Common myeloid progenitor, CD34-positive (primary cell): Measurements from ENCODE around the gene ZNF654.
"Not testable (repeated sequence)": the region's sequence is repeated elsewhere in the genome, so short reads cannot be mapped to it uniquely, and the experiment has no call there.

ENCODE experiments used
- CTCF ChIA-PET: fragments of 350-600 bp; sonication (Branson Sonifier 250); formaldehyde crosslinking; loops from one replicate; lab custom pipeline; 2021; ENCODE audit warnings: antibody characterized with exemption; lab: Charles Lee
- POLR2A ChIA-PET: fragments of 350-600 bp; sonication (Branson Sonifier 250); formaldehyde crosslinking; loops from one replicate; lab custom pipeline; 2021; ENCODE audit warnings: antibody characterized with exemption; lab: Charles Lee
- DNase-seq, 3 donors: peaks; one replicate each; pipeline versions ENCODE4 v3.0.0 to v3.0.0-alpha.2; 2013
- H3K27ac ChIP-seq, 2 experiments: 1 replicate in 1 of 2; 2 replicates in 1 of 2; pipeline ENCODE4 v1.7.0; 2013; ENCODE audit warnings: inconsistent platforms in 2 of 2, low read length in 2 of 2, mild to moderate bottlenecking in 2 of 2, low read depth in 1 of 2, moderate library complexity in 1 of 2; ENCODE audit not compliant: severe bottlenecking in 2 of 2, insufficient read depth in 1 of 2, poor library complexity in 1 of 2
- H3K27me3 ChIP-seq, 5 experiments: replicated peaks in 2 of 5; 1 replicate in 3 of 5; 2 replicates in 2 of 5; pipeline versions ENCODE4 v1.6.1 to v1.7.0; 2013; ENCODE audit warnings: low read length in 4 of 5, mild to moderate bottlenecking in 2 of 5, moderate library complexity in 2 of 5, inconsistent platforms in 1 of 5; ENCODE audit not compliant: insufficient read depth in 5 of 5, control insufficient read depth in 4 of 5
- H3K36me3 ChIP-seq, 4 experiments: 1 replicate in 2 of 4; 2 replicates in 2 of 4; pipeline versions ENCODE4 v1.6.1 to v1.7.0; 2013; ENCODE audit warnings: low read length in 3 of 4, control low read depth in 1 of 4, mild to moderate bottlenecking in 1 of 4; ENCODE audit not compliant: control insufficient read depth in 4 of 4, insufficient read depth in 4 of 4
- H3K4me1 ChIP-seq, 4 experiments: 1 replicate in 3 of 4; 2 replicates in 1 of 4; pipeline versions ENCODE4 v1.6.1 to v1.7.1; 2013; ENCODE audit warnings: low read length in 3 of 4, mild to moderate bottlenecking in 3 of 4, control low read depth in 1 of 4, inconsistent platforms in 1 of 4, moderate library complexity in 1 of 4; ENCODE audit not compliant: control insufficient read depth in 4 of 4, insufficient read depth in 4 of 4; ENCODE audit errors: control extremely low read depth in 1 of 4
- H3K4me3 ChIP-seq, 7 experiments: 1 replicate in 4 of 7; 2 replicates in 3 of 7; pipeline versions ENCODE4 v1.5.1 to v1.7.0; 2013; ENCODE audit warnings: mild to moderate bottlenecking in 7 of 7, low read length in 6 of 7, moderate library complexity in 6 of 7, inconsistent platforms in 2 of 7, low read depth in 2 of 7, control low read depth in 1 of 7; ENCODE audit not compliant: insufficient read depth in 4 of 7, control insufficient read depth in 1 of 7; ENCODE audit errors: extremely low read depth in 1 of 7
- H3K9me3 ChIP-seq, 5 experiments: 1 replicate in 4 of 5; 2 replicates in 1 of 5; pipeline versions ENCODE4 v1.6.1 to v1.7.1; 2013; ENCODE audit warnings: low read length in 4 of 5, mild to moderate bottlenecking in 2 of 5, inconsistent platforms in 1 of 5, low read depth in 1 of 5, moderate library complexity in 1 of 5; ENCODE audit not compliant: control insufficient read depth in 4 of 5, insufficient read depth in 2 of 5; ENCODE audit errors: control extremely low read depth in 1 of 5
- WGBS: methylation state at CpG from one replicate; pipeline ENCODE4 v1.1.5; 2013; ENCODE audit not compliant: insufficient coverage; 5-methylcytosine and 5-hydroxymethylcytosine counted together

ZNF654 gene

DNA sequence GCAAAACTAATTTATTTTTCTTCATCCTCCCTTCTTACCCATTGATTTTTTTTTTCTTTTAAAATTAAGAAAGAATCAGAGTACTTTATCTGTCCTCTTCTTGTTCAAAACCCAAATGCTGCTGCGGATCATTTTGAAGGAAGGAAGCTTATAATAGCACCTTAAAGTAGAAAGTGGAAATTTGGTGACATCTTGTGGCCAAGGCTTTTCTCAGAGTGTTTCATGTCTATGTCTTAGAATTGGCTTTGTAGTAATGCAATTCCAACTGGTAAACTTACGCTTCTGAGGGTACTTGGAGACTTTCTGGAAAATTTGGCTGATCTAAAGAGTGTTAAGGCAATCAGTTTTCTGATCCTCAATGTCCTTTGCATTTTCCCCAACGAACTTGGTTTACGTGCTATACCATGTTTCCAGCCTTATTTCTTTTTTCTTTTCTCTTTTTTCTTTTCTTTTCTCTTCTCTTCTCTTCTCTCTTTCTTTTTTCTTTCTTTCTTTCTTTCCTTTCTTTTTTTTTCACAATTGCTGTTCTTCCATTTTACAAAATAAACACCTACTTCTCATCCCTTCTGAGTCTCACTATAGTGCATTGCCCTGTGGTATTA, 121.4 kb downstream of the ZNF654 start:
- ChIA-PET CTCF (interaction anchor here (1.0 to 1.1 kb wide), 3 partner anchors 38 to 921 kb away, joined by 3 read pairs; no protein-coding TSS in a partner anchor), POLR2A (no interaction called here)
- 62% methylated on average over 3 of the region's 4 CpGs for WGBS

DNA sequence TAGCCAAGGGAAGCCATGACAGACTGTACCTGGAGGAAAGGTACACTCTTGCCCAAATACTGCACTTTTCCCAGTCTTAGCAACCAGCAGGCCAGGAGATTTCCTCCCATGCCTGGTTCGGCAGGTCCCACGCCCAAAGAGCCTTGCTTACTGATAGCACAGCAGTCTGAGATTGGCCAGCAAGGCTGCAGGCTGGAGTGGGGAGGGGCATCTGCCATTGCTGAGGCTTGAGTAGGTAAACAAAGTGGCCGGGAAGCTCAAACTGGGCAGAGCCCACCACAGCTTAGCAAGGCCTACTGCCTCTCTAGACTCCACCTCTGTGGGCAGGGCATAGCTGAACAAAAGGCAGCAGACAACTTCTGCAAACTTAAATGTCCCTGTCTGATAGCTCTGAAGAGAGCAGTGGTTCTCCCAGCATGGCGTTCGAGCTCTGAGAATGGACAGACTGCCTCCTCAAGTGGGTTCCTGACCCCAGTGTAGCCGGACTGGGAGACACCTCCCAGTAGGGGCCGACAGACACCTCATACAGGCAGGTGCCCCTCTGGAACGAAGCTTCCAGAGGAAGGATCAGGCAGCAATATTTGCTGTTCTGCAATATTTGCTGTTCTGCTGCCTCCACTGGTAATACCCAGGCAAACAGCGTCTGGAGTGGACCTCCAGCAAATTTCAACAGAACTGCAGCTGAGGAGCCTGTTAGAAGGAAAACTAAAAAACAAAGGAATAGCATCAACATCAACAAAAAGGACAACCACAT, 123.3 kb downstream of the ZNF654 start:
- DNase-seq, H3K9me3 ChIP-seq, H3K4me1 ChIP-seq, POLR2A ChIA-PET, H3K27ac ChIP-seq, H3K4me3 ChIP-seq, H3K27me3 ChIP-seq, H3K36me3 ChIP-seq: not testable (repeated sequence)
- CTCF ChIA-PET: interaction anchor here (0.7 kb wide), 1 partner anchor 11 kb away, joined by 3 read pairs; no protein-coding TSS in a partner anchor
- WGBS: 98% methylated on average over 9 of the region's 9 CpGs

More for the DNA sequence above, 121.4 kb downstream of the ZNF654 start:
- no peaks in the 10 kb centered on the region for H3K36me3 ChIP-seq
- peak; percentile 63 to 79 (median 71) for DNase-seq
- no peak overlapping the region for H3K4me3 ChIP-seq
- peaks cover 0 to 4% (median 1%) of the 10 kb centered on the region in 4 experiments for H3K4me1 ChIP-seq
- H3K27ac ChIP-seq: no peak overlapping the region
- no peaks in the 10 kb centered on the region for H3K27me3 ChIP-seq
- H3K9me3 ChIP-seq: no peaks in the 10 kb centered on the region

DNA sequence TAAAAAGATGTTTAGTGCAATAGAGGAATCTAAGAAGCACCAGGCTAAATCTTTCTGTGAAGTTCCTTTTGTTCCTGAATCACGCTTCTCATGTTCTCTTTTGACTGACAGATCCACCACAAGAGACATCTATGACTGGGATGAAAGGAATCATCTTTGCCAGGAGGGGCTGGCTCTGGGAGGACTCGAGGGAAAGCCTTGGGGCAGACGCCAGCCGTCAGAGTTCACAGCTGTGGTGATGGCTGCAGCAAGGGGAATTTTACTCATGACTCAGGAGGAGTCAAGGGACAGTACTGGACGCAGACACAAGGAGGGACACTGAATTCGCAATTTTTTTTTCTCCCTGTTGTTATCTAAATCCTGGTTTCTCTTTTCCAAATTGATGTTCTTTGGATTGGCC, 129.4 kb downstream of the ZNF654 start:
- H3K4me3 ChIP-seq: no peak overlapping the region
- H3K27me3 ChIP-seq: no peaks in the 10 kb centered on the region
- POLR2A ChIA-PET: no interaction called here
- no peak for DNase-seq
- CTCF ChIA-PET: no interaction called here
- H3K27ac ChIP-seq: no peak overlapping the region
- H3K36me3 ChIP-seq: no peaks in the 10 kb centered on the region
- no peaks in the 10 kb centered on the region for H3K4me1 ChIP-seq
- H3K9me3 ChIP-seq: peaks cover 0 to 1% (median 0%) of the 10 kb centered on the region in 5 experiments
- WGBS: 97% methylated on average over 6 of the region's 6 CpGs

DNA sequence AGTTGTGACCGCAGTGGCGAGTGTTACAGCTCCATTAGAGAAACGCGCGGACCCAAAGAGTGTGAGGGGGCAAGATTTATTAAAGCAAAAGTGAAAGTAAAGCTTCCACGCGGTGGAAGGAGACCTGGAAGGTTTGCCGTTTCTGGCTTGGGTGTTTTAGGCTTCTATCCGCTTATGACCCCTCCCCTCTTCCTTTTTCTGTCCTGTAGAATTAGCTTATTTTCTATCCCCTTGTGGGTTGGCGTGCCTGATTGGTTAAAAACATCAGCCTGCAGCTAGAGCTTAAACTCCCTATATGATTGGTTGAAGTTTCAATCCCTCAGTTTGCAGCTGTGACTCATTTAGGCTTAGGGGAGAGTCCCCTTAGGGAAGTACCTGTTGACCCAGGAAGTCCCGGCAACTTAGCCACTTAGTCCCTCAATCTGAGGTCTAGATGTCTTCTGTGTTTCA, 130.3 kb downstream of the ZNF654 start:
- ChIA-PET CTCF (interaction anchor here (0.7 kb wide), 1 partner anchor 42 kb away, joined by 3 read pairs; no protein-coding TSS in a partner anchor), POLR2A (no interaction called here)
- 99% methylated on average over 10 of the region's 11 CpGs for WGBS
- DNase-seq: peak in 2 of 3 donors; percentile 4 to 9
- H3K27ac ChIP-seq: no peak overlapping the region
- H3K27me3 ChIP-seq: no peaks in the 10 kb centered on the region
- no peak overlapping the region for H3K4me3 ChIP-seq
- no peaks in the 10 kb centered on the region for H3K36me3 ChIP-seq
- H3K9me3 ChIP-seq: peaks cover 0 to 1% (median 0%) of the 10 kb centered on the region in 5 experiments
- no peaks in the 10 kb centered on the region for H3K4me1 ChIP-seq

DNA sequence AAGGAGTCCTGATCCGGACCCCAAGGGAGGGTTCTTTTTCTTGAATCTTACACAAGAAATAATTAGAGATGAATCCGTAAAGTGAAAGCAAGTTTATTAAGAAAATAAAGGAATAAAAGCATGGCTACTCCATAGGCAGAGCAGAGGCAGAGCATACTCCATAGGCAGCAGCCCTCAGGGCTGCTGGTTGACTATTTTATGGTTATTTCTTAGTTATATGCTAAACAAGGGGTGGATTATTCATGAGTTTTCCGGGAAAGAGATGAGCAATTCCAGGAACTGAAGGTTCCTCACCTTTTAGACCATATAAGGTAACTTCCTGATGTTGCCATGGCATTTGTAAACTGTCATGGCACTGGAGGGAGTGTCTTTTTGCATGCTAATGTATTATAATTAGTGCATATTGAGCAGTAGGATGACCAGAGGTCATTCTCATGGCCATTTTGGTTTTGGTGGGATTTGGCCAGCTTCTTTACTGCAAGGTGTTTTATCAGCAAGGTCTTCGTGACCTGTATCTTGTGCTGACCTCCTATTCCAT, 132.9 kb downstream of the ZNF654 start:
- POLR2A ChIA-PET: no interaction called here
- Histone ChIP-seq H3K36me3 (no peaks in the 10 kb centered on the region), H3K9me3 (no peaks in the 10 kb centered on the region), H3K27me3 (no peaks in the 10 kb centered on the region), H3K4me3 (no peak overlapping the region), H3K27ac (no peak overlapping the region), H3K4me1 (no peaks in the 10 kb centered on the region)
- no peak for DNase-seq
- CTCF ChIA-PET: no interaction called here
- 50% methylated on average over 2 of the region's 4 CpGs for WGBS

DNA sequence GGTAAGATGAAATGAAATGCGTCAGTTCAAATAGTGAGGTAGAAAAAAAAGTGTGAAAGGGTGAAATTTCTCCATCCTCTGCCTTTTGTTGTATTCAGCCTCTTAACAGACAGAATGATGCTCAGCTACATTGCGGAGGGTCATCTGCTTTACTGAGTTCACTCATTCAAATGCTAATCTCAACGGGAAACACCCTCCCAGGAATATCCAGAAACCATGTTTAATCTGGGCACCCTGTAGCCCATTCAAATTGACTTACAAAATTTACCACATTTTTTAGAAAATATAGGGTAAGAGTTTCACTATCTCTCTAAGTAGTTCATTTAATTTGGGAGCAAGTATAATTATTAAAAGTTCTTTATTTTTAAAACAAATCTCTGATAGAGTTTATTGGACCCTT, 133.6 kb downstream of the ZNF654 start:
- WGBS: 0% methylated on average over 1 of the region's 3 CpGs
- no peak overlapping the region for H3K27ac ChIP-seq
- no peaks in the 10 kb centered on the region for H3K36me3 ChIP-seq
- DNase-seq: no peak
- H3K4me1 ChIP-seq: no peaks in the 10 kb centered on the region
- H3K4me3 ChIP-seq: no peak overlapping the region
- H3K27me3 ChIP-seq: no peaks in the 10 kb centered on the region
- POLR2A ChIA-PET: no interaction called here
- H3K9me3 ChIP-seq: no peaks in the 10 kb centered on the region
- CTCF ChIA-PET: no interaction called here
